GM23338 (cell line): ENCODE measurements around the gene NCKAP1. TPM values are rescaled to one million over a fixed set of nuclear protein-coding genes. Genes with fewer than 3 reads are reported as not detected.

ENCODE experiments used
- ATAC-seq: fragments of 200-7000 bp; cut with Tn5 transposase; 3 replicates; pipeline ENCODE4 v1.9.1; 2020
- DNase-seq: peaks from one replicate; pipeline ENCODE4 v3.0.0-alpha.2; 2015; ENCODE audit warnings: low spot score
- H2AFZ ChIP-seq: fragments of 200-600 bp; sonication (generic); 2 replicates; pipeline ENCODE4 v1.8.0; 2016; ENCODE audit warnings: antibody characterized with exemption, mild to moderate bottlenecking, moderate library complexity
- H3F3A ChIP-seq: fragments of 200-600 bp; sonication (generic); replicated peaks from 2 replicates; pipeline ENCODE4 v1.8.0; 2017; ENCODE audit warnings: antibody characterized with exemption, mixed run types, low read depth
- H3K27ac ChIP-seq: fragments of 200-600 bp; sonication (generic); 2 replicates; pipeline ENCODE4 v1.6.1; 2016; ENCODE audit warnings: low read depth
- H3K27me3 ChIP-seq: fragments of 200-600 bp; sonication (generic); 2 replicates; pipeline ENCODE4 v1.8.0; 2016; ENCODE audit warnings: mild to moderate bottlenecking, mixed run types, moderate library complexity; ENCODE audit not compliant: insufficient read depth
- H3K36me3 ChIP-seq: fragments of 200-600 bp; sonication (generic); 2 replicates; pipeline ENCODE4 v1.8.0; 2016; ENCODE audit warnings: mild to moderate bottlenecking; ENCODE audit not compliant: insufficient read depth
- H3K4me1 ChIP-seq: fragments of 200-600 bp; sonication (generic); 2 replicates; pipeline ENCODE4 v1.8.0; 2016; ENCODE audit warnings: mild to moderate bottlenecking, moderate library complexity; ENCODE audit not compliant: insufficient read depth
- H3K4me2 ChIP-seq: fragments of 200-600 bp; sonication (generic); 2 replicates; pipeline ENCODE4 v1.7.1; 2017; ENCODE audit warnings: mixed run types
- H3K4me3 ChIP-seq: fragments of 200-600 bp; sonication (generic); 2 replicates; pipeline ENCODE4 v1.6.1; 2016; ENCODE audit warnings: mixed run types
- H3K79me2 ChIP-seq: fragments of 200-600 bp; sonication (generic); replicated peaks from 2 replicates; pipeline ENCODE4 v1.8.0; 2017; ENCODE audit warnings: mild to moderate bottlenecking; ENCODE audit not compliant: insufficient read depth
- H3K9me2 ChIP-seq: fragments of 200-600 bp; sonication (generic); 2 replicates; pipeline ENCODE4 v1.8.0; 2017; ENCODE audit not compliant: insufficient read depth
- H4K20me1 ChIP-seq: fragments of 200-600 bp; sonication (generic); replicated peaks from 2 replicates; pipeline ENCODE4 v1.8.0; 2017; ENCODE audit warnings: mild to moderate bottlenecking; ENCODE audit not compliant: insufficient read depth
- H3K27ac Mint-ChIP-seq: 2 replicates; pipeline ENCODE4 v1.8.0; 2020; ENCODE audit warnings: inconsistent platforms, mild to moderate bottlenecking, moderate library complexity, mixed read lengths
- H3K27me3 Mint-ChIP-seq: 3 replicates; pipeline ENCODE4 v1.8.0; 2022; ENCODE audit warnings: low read depth, mild to moderate bottlenecking, moderate library complexity, mixed read lengths, inconsistent platforms; ENCODE audit not compliant: insufficient read depth, poor library complexity
- H3K36me3 Mint-ChIP-seq: 3 replicates; pipeline ENCODE4 v1.8.0; 2021; ENCODE audit warnings: low read depth, mild to moderate bottlenecking, inconsistent platforms, moderate library complexity, mixed read lengths
- H3K4me1 Mint-ChIP-seq: 3 replicates; pipeline ENCODE4 v1.8.0; 2020; ENCODE audit warnings: mild to moderate bottlenecking, inconsistent platforms, mixed read lengths
- H3K4me3 Mint-ChIP-seq: 3 replicates; pipeline ENCODE4 v1.8.0; 2021; ENCODE audit warnings: moderate library complexity, mild to moderate bottlenecking, inconsistent platforms, mixed read lengths
- H3K9me3 Mint-ChIP-seq: 3 replicates; pipeline ENCODE4 v1.8.0; 2020; ENCODE audit warnings: moderate library complexity, mild to moderate bottlenecking, inconsistent platforms, mixed read lengths
- CREB1 ChIP-seq: fragments of 250-450 bp; sonication (Bioruptor Pico); IDR thresholded peaks from 2 replicates; pipeline ENCODE4 v1.5.0; 2020; ENCODE audit warnings: low read depth, mild to moderate bottlenecking, moderate library complexity
- ETS1 ChIP-seq: IDR thresholded peaks from 2 replicates; pipeline ENCODE4 v1.6.1; 2016; ENCODE audit warnings: antibody characterized with exemption
- EZH2 ChIP-seq: fragments of 200-600 bp; sonication (generic); IDR thresholded peaks from one replicate; pipeline ENCODE4 v1.8.0; 2017; ENCODE audit warnings: antibody characterized with exemption, mild to moderate bottlenecking, low read depth; ENCODE audit not compliant: unreplicated experiment
- JUNB ChIP-seq: IDR thresholded peaks from one replicate; pipeline ENCODE4 v1.6.1; 2016; ENCODE audit warnings: antibody characterized with exemption; ENCODE audit not compliant: unreplicated experiment
- NANOG ChIP-seq: IDR thresholded peaks from 2 replicates; pipeline ENCODE4 v1.6.1; 2016; ENCODE audit warnings: antibody characterized with exemption, borderline replicate concordance
- POLR2AphosphoS5 ChIP-seq: IDR thresholded peaks from 2 replicates; pipeline ENCODE4 v1.6.1; 2016; ENCODE audit warnings: antibody characterized with exemption, low read depth
- REST ChIP-seq: IDR thresholded peaks from one replicate; pipeline ENCODE4 v1.6.1; 2018; ENCODE audit warnings: antibody characterized with exemption; ENCODE audit not compliant: unreplicated experiment
- STAT1 ChIP-seq: IDR thresholded peaks from one replicate; pipeline ENCODE4 v1.6.1; 2016; ENCODE audit warnings: antibody characterized with exemption; ENCODE audit not compliant: unreplicated experiment
- ZNF114 ChIP-seq: fragments of 250-450 bp; sonication (Bioruptor Pico); IDR thresholded peaks from 2 replicates; pipeline ENCODE4 v1.5.0; 2020; ENCODE audit warnings: mild to moderate bottlenecking, moderate library complexity
- ZNF331 ChIP-seq: fragments of 250-450 bp; sonication (Bioruptor Pico); IDR thresholded peaks from 2 replicates; pipeline ENCODE4 v1.5.0; 2020; ENCODE audit warnings: low read depth, mild to moderate bottlenecking, moderate library complexity
- ZNF462 ChIP-seq: fragments of 250-450 bp; sonication (Bioruptor Pico); IDR thresholded peaks from 2 replicates; pipeline ENCODE4 v1.5.0; 2020; ENCODE audit warnings: mild to moderate bottlenecking, moderate library complexity
- polyA plus RNA-seq: library from polyadenylated mRNA; unstranded; fragments of >200 nt; fragmentation: Nextera tagmentation; extraction: Ambion mirVana; gene quantifications from 2 replicates; pipeline ENCODE4 v1.2.1, GENCODE V29; 2016
- total RNA-seq: library from RNA; depleted of rRNA; stranded (reverse); fragments of >200 nt; shearing (Covaris generic); gene quantifications from 2 replicates; pipeline ENCODE4 v1.2.3, GENCODE V29; 2014

The NCKAP1 gene
- total and polyA plus RNA-seq, 2 experiments from 2014 or later: 53.8 to 157 TPM

GRCh38 chr2:183069174-183069573 lies 30.9 kb upstream of the NCKAP1 start:
- DNase-seq (peak; percentile 36), ATAC-seq (no peak)
- H3K36me3 ChIP-seq: no peaks in the 10 kb centered on the region
- TF ChIP-seq ZNF462 (no peak), STAT1 (no peak), ZNF331 (CRISPR knock-in tag) (no peak), JUNB (no peak), ETS1 (no peak), POLR2AphosphoS5 (no peak), CREB1 (CRISPR knock-in tag) (no peak), REST (no peak), EZH2 (no peak), NANOG (no peak), ZNF114 (CRISPR knock-in tag) (no peak)
- Mint-ChIP-seq H3K27ac (no peak overlapping the region), H3K4me1 (0 out of 3 replicates have a peak, but pooled peaks cover 2% of the 10 kb centered on the region), H3K4me3 (no peak overlapping the region), H3K9me3 (peaks cover 20% of the 10 kb centered on the region), H3K36me3 (peaks cover 20% of the 10 kb centered on the region), H3K27me3 (peaks cover 4% of the 10 kb centered on the region)
- no peaks in the 10 kb centered on the region for H4K20me1 ChIP-seq
- H3K79me2 ChIP-seq: no peaks in the 10 kb centered on the region
- H3F3A ChIP-seq: no peaks in the 10 kb centered on the region
- H3K4me3 ChIP-seq: no peak overlapping the region
- H3K4me1 ChIP-seq: no peaks in the 10 kb centered on the region
- no peaks in the 10 kb centered on the region for H3K9me2 ChIP-seq
- no peaks in the 10 kb centered on the region for H3K27me3 ChIP-seq
- H3K27ac ChIP-seq: no peak overlapping the region
- no peak overlapping the region for H3K4me2 ChIP-seq
- no peak overlapping the region for H2AFZ ChIP-seq
